GM15510 (cell line): ENCODE data around the gene DGKG.

Source experiments
- POLR2A ChIP-seq: IDR thresholded peaks from 3 replicates; pipeline ENCODE4 v1.6.1; 2011; ENCODE audit warnings: borderline replicate concordance; ENCODE audit not compliant: insufficient read length; ENCODE audit errors: extremely low read depth

Gene DGKG

DNA sequence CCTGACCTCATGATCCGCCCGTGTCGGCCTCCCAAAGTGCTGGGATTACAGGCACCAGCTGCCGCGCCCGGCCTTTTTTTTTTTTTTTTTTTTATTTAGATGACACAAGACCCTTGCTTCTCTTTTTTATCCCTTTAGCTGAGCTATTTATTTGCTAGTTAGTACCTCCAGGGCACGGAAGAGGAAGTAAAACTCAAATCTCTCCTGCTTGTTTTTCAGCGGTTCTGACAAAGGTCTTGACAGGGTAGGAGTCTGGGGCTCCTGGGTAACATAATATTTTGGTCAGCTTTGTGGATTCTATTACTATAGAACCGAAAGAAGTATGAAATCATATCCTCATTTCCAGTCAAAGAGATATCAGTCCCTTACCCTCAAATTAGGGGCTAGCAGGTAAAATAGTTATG, 209.1 kb downstream of the DGKG start:
- no peak for TF ChIP-seq POLR2A

DNA sequence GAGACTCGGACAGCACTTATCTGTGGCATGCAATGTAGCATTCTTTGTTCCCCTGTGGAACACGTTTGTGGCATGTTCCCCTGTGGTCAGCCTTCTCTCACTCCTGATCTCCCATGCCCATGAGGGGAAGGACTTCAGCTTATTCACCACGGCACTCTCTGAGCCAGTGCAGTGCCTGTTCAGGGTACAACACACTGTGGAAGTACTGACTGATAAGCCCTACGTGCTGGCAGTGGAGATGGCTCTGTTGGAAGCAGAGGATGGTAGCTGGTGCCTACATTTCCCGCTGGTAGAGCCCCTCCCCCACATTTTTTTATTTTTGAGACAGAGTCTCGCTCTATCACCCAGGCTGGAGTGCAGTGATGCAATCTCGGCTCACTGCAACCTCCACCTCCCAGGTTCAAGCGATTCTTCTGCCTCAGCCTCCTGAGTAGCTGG, 209.7 kb downstream of the DGKG start:
- TF ChIP-seq POLR2A: no peak

DNA sequence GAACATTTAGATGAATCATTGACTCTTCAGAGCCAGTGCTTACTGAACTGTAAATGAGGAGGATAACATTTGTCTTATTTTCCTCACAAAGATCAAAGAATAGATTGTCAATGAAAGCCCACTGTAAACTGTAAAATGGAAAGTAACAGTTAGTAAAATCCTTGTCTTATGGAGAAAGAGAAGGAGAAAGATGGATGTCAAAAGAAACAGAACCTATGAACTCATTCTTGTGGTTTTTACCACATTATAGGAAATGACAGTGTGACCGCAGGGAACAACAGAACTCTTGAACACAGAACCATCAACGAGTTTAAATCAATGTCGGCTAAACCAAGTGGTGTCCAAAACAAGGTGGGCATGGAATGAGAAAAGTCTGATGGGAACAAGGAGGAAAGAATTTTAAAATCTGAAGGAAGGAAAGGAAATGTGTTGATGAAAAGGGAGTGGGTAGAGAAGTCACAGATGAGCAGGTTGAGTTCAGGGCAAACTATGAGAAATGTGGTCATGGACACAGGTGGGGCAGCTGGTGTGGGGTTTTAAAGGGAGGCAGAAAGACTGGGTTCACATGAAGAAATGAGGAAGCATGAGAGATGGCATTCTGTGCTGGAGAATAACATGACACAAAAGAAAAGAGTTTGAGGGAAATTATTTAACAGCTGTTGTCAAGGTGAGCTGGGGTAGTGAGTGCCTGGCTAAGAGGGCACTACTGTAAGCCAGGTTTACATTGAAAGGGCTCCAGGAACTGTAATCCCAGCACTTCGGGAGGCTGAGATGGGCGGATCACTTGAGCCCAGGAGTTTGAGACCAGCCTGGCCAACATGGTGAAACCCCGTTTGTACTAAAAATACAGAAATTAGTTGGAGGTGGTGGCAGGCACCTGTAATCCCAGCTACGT, 210.7 kb downstream of the DGKG start:
- TF ChIP-seq POLR2A: no peak

DNA sequence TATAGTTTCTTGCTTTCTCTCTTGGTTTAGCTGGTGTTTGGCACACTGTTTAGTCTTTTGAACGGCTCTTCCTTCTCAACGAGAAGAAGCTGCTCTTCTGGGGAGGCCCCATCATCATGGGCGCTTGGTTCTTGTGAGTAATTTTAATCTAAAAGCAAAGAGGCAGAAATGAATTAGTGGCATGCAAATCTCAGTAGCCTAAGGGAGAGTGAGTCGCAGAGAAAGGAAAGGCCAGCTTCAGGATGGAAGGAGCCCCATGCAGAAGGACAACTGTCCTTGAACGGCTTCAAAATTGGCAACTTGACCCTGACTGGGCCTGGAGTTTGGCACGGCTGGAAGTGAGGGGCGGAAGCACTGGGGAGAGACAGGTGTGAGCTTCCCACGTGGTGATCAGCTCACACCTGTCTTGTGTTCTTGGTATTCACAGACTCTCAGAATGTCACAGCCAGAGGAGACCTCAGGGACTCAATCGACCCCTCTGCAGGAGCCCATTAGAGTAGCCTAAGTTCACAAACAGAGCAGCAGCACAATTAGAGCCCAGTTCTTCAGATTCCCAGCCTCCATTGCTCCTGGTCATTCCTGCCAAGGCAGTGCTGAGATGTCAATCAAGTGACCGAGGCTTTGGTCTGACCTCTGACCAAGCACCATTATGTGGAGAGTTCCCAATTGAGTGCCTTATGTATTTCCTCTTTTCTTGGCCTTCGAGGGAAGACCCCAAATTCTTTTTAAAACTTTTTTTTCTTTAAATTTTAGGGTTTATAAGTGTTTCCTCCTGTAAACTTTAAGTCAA, 211.8 kb downstream of the DGKG start:
- TF ChIP-seq POLR2A: no peak

DNA sequence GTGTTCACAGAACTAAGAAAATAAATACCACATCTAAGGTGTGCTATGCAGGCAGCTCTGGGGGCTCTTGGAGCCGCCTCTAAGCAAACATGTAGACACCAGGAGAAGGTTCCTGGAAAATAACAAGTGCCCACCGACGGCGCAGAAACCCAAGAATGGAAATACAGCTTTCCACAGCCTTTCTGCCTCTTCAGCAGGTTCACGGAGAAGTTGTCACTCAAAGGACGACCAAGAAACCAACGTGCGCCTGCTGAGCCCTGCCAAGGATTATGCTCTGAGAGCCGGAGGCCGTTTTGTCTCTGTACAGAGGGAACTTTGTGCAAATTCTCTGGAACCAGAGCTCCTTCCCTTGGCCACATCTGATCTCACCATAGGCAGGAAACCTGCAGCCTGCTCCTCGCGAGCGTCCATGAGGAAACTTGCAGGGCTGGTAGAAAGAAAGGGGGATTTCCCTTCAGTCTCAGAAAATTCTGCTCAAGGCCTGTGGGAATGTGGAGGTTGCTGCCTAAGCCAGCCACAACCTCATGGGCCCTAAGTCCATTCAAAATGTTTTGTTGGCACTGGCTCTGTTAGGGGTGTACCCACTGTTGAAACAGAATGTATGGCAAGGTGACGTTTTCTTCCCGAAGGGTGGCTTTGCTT, 212.6 kb downstream of the DGKG start:
- TF ChIP-seq POLR2A: no peak

DNA sequence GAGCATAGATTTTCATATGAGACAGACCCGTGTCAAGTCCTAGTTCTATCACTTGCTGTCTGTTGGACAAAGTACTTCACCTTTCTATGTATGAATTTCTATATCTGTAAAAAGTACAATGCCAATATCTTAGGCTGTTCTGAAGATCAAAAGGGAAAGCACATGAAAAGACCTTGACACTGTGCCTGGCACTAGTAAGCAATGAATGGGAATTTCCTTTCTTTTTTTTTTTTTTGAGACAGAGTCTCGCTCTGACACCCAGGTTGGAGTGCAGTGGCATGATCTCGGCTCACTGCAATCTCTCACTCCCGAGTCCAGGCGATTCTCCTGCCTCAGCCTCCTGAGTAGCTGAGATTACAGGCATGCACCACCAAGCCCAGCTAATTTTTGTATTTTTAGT, 217.8 kb downstream of the DGKG start:
- no peak for TF ChIP-seq POLR2A

DNA sequence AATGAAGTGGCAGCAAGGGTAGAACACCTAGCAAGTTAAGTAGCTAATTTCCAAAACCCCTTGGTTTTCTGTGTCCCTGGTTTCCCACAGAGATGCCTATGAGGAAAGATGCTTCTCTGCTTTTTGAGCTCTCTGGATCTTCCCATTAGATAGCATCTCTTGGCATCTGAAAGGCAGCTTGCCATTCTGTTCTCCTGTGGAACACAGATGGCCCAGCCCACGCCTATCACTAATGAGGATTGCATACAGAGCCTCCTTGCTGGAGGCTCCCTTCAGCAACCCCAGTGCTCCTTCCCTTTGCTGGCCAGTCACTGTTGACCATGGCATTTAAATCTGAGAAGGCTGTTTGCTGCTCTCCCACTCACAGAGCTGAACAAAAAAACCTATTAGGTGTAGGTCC, 218.8 kb downstream of the DGKG start:
- no peak for TF ChIP-seq POLR2A

DNA sequence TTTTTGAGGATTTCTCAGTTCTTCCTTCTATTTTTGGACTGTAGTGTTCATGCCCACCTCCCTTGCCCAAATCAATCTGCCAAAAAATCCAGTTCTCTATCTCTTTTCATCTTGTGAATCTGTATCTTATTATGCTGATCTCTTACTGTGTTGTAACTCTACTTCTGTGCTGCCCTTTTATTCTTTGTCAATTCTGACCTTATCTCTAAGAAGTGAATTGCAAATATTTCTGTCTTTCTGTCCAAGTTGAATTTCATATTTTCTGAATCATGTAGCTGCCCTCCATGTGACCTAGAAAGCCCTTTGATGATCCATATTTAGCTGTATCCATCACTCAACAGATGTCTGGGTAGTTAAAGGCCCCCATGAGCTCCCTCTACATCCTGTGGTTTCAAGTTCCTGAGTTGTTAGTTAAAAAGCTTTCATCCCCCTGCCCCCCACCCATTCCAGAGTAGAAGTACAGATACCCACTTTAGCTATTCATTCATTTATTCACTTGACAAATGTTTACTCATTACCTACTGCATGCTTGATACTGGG, 219.6 kb downstream of the DGKG start:
- no peak for TF ChIP-seq POLR2A

DNA sequence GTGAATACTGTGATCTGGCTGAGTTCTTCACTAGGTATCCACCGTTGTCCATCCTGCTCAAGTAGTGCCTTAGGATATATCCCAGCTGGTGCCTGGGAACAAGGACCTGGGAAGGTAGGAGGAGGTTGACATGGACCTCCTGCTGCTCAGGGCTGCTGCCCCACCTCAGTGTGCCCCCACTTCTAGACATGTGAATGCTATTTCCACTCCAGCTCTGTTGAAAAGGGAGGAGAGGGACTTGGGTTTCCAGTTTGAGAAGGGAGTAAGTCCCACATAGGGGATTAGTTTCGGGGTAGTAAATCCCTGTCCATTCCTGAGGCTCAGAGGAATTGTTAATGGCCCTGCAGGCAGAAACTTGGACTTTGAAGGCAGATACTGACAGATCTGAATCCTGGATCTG, 220.2 kb downstream of the DGKG start:
- no peak for TF ChIP-seq POLR2A

DNA sequence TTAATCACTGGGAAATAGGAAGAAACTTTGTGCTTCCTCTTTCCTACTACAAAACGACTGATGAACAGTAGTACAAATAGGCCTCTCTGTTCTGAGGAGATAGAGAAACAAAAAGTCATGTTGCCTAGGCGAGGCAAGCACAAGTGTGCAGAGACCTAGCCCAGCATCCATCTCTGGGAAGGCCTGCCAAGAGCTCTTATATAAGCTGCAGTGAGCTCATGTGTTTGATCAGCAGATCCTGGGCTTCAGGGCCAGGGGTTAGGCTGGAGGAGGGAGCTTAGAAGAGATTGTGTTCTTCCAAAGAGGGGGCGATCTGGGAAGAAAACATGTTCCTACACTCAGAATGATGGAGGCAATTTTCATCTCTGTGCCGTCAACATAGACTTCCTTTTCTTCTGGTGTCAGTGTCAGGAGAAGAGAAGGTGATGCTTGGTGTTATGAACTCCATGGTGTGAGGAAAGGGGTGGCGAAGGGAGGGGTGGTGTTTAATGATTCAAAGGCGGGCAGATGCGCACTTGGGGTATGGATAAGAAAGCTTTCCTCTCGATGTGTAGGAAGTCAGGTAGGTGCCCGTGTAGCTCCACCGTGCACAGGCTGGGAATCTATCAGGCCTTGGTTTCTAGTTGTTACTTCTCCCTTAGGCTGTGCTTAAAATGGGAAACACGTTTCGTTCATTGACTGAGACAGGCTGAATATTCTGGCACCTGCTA, 223.6 kb downstream of the DGKG start:
- TF ChIP-seq POLR2A: no peak

DNA sequence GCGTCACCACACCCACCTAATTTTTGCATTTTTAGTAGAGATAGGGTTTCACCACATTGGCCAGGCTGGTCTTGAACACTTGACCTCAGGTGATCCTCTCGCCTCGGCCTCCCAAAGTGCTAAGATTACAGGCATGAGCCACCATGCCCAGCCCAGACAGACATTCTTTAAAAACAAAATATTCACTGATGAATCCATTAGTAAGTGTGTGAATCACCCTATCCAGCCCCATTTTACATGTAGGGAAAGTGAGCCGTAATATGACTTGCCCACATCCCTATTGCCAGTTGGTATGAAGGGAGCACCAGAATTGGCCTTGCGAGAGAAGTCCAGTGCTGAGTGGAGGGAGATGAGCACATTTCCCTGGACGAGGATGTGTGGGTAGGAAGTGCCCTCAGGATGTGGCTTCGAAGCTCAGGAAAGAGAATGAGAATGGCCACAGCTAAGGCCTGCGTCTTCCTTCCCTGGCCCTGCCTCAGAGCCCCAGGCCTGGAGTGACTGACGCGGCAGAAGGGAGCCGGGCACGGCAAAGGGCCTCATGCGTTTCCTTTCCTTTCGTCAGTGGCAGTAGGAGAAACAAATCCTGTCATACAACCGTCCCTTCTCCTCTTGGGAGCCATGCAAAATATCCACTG, 224.9 kb downstream of the DGKG start:
- no peak for TF ChIP-seq POLR2A

DNA sequence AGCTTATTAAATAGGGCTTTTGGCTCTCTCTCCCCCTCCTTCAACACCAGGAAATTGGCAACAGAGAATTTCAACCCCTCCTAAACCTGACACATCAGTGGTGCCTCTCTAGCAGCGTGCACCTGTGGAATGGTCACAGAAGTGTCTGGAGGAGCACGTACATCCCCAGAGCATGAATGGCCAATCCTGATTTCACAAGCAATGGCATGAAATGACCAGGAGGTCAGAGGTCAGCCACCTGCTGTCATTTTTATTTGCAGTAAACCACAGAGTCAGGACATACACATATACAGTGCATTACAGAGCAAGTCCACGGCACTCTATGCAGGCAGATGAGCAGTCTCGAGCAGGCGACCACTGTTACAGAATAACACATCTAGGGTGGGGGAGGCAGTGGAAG, 228.1 kb downstream of the DGKG start:
- no peak for TF ChIP-seq POLR2A

DNA sequence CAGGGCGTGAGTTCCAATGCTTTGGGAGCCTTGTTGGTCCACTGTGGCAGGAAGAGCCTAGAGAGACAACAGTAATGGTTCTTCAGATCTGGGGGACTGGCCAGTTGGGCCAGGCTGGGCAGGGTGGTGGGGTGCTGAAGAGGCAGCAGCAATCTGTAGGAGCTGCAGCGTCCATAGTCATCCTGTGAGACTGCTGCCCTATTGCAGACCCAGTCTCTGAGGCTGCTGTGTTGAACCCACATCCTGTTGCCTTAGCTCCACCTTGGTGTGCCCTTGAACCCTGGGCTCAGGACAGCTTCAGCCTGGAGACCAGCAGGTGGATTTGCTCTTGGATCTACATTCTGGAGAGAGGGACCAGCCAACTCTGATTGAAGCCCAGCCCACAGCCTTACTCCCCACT, 229.5 kb downstream of the DGKG start:
- no peak for TF ChIP-seq POLR2A

DNA sequence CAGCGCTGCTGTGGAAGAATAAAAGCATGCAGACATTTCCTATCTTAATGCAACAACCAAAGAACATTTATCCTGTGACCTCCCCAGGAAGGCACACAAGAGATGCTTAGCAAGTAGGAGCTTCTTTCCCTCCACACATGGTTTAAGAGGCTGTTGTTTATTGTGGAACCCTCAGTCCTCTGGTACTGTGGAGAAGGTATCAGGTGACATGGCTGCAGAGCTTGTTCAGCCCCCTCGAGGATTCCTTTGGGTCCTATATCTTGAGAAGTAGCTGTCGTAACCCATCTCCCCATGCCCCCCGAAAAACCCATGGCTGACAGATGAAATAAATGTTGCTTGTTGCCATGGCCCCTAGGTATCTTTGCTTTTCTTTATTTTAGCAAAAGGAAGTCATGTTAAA, 232.8 kb downstream of the DGKG start:
- TF ChIP-seq POLR2A: no peak

DNA sequence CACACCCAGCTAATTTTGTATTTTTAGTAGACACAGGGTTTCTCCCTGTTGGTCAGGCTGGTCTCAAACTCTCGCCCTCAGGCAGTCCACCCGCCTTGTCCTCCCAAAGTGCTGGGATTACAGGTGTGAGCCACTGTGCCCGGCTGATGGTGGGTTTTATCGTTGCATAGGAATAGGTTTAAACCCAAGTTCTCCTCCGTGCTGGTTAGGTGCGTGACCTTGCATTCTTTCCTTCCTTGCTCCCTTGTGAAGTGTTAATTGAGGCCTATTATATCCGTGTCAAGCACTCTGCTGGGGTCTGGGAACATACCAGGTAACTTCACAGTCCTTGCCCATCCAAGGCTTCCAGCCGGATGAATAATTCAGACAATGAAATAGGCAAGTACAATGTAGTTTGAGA, 233.9 kb downstream of the DGKG start:
- TF ChIP-seq POLR2A: no peak

DNA sequence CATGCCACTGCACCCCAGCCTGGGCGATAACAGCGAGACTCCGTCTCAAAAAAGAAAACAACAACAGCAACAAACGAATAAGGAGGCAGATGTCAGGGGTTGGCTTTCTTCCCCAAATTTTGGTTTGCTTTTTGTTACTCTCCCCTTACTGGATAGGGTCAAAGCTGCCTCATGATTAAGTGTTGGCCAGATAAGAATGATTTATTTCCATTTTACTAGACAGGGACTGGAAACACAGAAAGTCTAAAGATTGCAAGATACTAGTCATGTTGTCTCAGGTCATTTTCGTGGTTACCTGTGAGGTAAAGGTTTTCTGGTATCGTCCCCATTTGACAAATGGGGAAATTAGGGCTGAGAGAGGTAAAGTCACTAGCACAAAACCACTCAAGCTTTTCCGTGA, 234.6 kb downstream of the DGKG start:
- TF ChIP-seq POLR2A: no peak
